Raji (cell line): ENCODE measurements around the gene AUNIP.

Experiments used
- POLR2A ChIP-seq: IDR thresholded peaks from 2 replicates; pipeline ENCODE4 v1.6.1; 2011; ENCODE audit warnings: low read depth, low read length, control low read depth; ENCODE audit not compliant: insufficient read depth

AUNIP gene

GRCh38 chr1:25832336-25833037 lies 26.8 kb downstream of the AUNIP start:
- no peak for TF ChIP-seq POLR2A

GRCh38 chr1:25831569-25832196 lies 27.6 kb downstream of the AUNIP start:
- no peak for TF ChIP-seq POLR2A

DNA sequence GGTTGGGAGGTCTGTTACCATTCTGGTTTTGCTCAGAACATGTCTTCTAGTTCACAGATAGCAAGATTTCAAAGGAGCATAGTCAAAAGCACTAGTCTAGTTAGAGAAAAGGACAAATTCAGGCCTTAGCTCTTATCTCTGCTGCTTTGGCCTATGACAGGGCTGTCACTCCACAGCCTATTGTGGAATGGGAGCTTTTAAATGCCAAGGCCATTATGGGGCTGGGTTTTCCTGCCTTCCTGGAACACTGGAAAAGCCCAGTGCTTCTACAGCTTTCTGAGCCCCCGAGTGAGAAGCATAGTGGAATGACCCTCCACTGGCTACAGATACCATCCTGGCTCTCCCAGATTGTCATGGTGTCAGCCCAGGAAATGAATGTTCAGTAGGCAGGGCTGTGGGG lies 30.2 kb downstream of the AUNIP start:
- no peak for TF ChIP-seq POLR2A

DNA sequence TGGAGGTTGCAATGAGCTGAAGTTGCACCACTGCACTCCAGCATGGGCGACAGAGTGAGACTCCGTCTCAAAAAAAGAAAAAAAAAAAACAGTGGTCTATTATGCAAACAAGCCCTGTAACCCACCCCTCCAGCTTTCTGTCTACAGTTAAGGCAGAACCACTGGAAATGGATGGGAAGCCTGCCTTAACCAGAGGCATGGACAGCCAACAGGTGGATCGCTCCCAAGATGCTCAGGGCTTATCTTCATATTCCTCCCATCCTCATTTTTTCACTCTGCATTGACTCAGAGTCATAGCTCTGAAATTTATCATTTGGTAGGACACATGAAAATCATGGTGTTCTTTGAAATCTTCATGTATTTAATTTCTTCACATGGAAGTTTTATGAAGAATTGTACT lies 30.8 kb downstream of the AUNIP start:
- no peak for TF ChIP-seq POLR2A

GRCh38 chr1:25826571-25826970 lies 32.7 kb downstream of the AUNIP start:
- no peak for TF ChIP-seq POLR2A

DNA sequence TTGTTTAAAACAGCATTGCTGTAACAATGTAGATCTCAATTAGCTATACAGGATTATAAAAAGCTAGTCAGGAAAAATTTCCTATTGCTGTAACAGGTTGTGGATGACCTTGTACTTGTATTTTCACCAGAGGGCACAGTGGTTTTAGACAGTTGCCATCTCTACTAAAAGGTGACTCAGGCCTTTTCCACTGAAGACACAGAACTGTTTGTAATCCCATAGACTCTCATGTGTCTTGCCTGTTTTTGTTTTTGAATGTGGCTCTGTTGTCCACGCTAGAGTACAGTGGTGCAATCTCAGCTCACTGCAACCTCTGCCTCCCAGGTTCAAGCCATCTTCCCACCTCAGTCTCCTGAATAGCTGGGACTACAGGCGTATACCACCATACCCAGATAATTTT lies 33.7 kb downstream of the AUNIP start:
- no peak for TF ChIP-seq POLR2A

GRCh38 chr1:25821630-25822091 lies 37.6 kb downstream of the AUNIP start:
- no peak for TF ChIP-seq POLR2A

GRCh38 chr1:25821112-25821476 lies 38.2 kb downstream of the AUNIP start:
- TF ChIP-seq POLR2A = no peak

- peak; percentile 71 for TF ChIP-seq POLR2A
Measured at GRCh38 chr1:25820247-25821111, 38.8 kb downstream of the AUNIP start.

DNA sequence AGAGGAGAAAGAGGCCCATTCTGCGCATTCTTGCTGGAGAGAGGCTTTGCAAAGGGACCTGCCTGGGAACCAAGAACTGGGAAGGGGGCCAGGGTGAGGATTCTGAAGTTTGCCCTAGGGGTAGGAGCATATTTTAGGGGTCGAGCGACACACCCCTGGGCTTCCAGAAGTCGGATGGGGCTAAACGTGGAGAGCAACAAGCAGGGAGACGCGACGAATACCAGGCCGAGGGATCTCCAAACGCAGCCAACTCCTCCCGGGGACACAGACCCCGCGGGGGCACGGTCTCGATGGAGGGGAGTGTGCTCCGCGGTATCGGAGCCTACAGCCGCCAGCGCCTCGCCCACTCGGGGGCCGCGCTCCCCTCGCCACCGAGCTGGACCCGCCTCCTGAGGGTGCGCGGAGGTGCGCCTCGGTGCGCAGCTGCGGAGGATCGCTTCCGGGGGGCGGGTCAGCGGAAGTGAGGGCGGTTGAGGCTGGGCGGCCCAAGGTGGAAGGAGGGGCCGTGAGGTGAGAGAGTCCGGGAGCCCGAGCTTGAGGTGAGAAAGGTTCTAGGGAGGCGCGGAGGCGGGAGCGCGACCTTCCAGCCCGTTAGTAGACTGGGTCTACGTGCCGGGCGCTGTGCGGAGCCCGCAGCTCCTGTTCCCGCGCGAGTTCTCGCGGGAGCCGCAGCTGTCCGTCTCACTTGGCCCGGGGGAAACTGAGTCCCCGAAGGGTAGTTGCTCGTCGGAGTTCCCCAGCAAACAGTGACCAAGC lies 39.6 kb downstream of the AUNIP start, which contains the start of gene MTFR1L:
MTFR1L (plus strand) TSS at position 464 of the 756 bp plus-strand sequence. CDS start 3,151 bp downstream, outside the sequence.
- TF ChIP-seq POLR2A = peak; percentile 97

DNA sequence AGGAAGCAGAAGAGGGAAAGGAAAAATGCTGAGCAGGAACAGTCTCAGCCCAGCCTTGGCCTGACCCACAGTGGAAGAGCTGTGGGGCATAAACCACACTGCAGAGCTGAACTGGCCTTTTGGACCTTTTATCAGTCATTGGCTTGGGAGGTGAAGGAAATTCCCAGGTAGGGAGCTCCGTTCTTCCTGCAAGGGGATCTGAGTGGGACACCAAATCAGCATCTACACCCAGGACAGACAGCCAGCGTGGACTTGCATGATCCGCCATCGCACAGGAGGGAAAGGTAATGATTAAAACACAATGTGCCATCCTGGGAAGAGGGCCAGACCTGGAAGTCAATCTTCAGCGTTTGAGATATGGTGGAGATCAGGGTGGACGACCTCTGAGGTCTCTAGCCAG lies 40.7 kb downstream of the AUNIP start:
- no peak for TF ChIP-seq POLR2A

DNA sequence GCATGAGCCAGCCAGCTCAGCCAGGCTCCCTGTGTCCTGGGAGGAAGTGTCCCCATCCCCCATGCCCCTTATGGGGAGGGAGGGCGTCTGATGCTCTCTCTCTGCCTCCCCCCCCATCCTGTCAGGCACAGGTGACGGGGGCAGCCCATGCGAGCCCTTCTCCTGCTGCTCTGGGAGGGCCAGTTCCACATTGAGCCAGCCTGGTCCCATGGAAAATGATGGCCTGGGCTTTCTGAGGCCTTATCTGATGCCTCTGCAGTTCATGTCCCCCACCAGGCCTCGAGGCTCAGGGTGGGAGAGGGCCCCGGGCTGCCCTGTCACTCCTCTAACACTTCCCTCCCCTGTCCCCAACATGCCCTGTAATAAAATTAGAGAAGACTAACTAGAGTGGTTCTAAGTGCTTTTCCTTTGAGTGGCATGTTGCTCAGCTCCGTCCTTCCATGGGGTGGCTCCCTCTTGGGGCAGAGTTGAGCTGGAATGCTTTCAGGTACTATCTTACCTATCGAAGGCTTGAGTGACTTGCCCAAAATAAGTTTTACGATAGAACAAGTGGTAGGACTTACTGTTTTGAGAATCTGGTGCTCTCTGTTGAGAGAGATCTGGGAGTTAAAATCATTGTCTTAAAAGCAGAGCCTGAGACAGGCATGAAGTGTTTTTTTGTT lies 41.3 kb downstream of the AUNIP start:
- no peak for TF ChIP-seq POLR2A

- TF ChIP-seq POLR2A = no peak
Measured at GRCh38 chr1:25816112-25816718, 43.0 kb downstream of the AUNIP start.
